MM.1S (cell line): Measurements from ENCODE around the gene ELOVL6.

Experiments
- EZH2 ChIP-seq: fragments of 300-600 bp; sonication (generic); optimal IDR thresholded peaks from 2 replicates; pipeline ENCODE3; 2017; ENCODE audit warnings: low read depth, mild to moderate bottlenecking, antibody characterized with exemption, low read length, mixed read lengths
- TF ChIP-seq, protein P1 (sequence below): fragments of 300-600 bp; sonication (generic); IDR thresholded peaks from 2 replicates; pipeline ENCODE4 v1.5.1; 2016; ENCODE audit warnings: antibody characterized with exemption, low read length, mixed read lengths

DNA sequence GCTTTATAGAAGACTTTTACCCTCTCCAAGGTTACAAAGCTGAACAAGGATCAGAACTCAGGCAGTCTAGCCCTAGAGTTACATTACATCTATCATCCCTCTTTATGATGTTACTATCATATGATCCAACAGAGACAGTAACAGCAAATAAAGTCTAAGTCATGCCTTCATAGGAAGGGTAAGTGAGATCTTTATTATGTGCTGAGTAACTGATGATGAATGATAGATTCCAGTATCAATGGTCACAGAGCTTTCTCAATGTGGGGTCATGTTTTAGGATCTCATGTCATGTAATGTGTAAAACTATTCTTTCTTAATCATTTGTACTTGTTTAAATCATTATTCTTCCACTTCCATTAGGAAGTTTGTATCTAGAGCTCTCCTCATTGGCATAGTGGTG is 22.8 kb downstream of the ELOVL6 start:
- TF ChIP-seq, protein P1, sequence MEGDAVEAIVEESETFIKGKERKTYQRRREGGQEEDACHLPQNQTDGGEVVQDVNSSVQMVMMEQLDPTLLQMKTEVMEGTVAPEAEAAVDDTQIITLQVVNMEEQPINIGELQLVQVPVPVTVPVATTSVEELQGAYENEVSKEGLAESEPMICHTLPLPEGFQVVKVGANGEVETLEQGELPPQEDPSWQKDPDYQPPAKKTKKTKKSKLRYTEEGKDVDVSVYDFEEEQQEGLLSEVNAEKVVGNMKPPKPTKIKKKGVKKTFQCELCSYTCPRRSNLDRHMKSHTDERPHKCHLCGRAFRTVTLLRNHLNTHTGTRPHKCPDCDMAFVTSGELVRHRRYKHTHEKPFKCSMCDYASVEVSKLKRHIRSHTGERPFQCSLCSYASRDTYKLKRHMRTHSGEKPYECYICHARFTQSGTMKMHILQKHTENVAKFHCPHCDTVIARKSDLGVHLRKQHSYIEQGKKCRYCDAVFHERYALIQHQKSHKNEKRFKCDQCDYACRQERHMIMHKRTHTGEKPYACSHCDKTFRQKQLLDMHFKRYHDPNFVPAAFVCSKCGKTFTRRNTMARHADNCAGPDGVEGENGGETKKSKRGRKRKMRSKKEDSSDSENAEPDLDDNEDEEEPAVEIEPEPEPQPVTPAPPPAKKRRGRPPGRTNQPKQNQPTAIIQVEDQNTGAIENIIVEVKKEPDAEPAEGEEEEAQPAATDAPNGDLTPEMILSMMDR, result no peak
- no peak for TF ChIP-seq EZH2
